Measurements from ENCODE around the gene AMOTL2.

The AMOTL2 gene

GRCh38 chr3:134365766-134366065, 8.5 kb downstream of the AMOTL2 start:
- peak; percentile 48 for DNase-seq

DNA sequence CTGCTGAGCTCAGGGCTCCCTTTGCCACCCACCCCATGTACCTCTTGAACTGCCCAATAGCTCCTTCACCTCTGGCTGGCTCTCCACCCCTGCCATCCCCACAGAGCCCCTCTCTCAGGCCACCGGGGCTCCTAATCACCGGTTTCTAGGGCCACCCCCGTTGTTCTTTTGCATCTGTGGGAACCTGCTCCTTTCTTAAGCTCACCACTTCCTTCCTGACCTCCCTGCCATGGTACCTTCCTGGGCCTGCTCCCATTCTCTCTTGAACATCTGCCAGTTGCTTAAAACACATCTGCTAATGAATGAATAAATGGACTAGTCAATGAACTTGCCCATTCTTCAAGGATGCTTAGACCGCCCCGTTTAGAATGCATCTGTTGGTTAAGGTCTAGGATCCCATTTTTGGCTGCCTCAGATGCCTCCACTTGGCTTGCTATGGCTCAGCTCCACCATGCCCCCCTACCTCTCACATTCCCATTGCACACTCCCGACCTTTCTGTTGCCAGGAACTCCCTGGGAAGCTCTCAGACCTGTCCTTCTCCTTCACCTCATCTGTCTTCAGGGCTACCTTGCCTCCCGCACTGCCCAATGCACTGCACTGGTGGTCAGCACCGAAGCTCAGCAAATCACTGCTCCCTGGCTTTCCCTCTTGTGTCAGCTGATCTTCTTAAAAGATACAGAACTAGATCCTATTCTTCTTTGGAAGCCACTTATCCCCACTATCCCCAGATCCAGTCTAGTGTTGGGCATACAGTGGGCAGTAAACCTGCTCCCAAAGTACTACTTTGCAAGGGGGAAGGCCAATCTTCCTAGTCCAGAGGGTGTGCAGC, 9.1 kb downstream of the AMOTL2 start:
- DNase-seq = peak; percentile 57

- DNase-seq = peak; percentile 67
These were observed 9.9 kb downstream of the AMOTL2 start for GRCh38 chr3:134364061-134364935.

DNA sequence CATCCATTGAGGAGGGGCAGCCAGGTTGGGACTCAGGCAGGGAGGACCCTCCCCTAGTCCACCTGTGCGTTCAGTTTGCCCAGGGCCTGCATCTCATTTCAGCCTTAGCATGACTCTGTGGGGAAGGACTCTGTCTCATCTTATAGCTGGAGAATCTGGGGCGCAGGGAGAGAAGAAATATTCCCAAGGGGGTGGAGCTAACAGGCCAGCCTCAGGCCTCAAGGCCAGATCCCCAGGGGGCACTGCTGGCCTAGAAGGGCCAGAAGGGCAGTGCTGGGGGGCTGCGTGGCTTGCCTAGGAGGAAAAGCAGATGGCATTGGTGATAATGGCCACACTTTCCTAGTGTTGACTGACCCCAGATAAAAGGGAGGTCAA, 10.9 kb downstream of the AMOTL2 start:
- peak; percentile 34 for DNase-seq

- peak; percentile 53 for DNase-seq
These were observed 11.4 kb downstream of the AMOTL2 start for GRCh38 chr3:134362670-134363380.

GRCh38 chr3:134362221-134362620, 12.0 kb downstream of the AMOTL2 start:
- DNase-seq = peak; percentile 27

DNA sequence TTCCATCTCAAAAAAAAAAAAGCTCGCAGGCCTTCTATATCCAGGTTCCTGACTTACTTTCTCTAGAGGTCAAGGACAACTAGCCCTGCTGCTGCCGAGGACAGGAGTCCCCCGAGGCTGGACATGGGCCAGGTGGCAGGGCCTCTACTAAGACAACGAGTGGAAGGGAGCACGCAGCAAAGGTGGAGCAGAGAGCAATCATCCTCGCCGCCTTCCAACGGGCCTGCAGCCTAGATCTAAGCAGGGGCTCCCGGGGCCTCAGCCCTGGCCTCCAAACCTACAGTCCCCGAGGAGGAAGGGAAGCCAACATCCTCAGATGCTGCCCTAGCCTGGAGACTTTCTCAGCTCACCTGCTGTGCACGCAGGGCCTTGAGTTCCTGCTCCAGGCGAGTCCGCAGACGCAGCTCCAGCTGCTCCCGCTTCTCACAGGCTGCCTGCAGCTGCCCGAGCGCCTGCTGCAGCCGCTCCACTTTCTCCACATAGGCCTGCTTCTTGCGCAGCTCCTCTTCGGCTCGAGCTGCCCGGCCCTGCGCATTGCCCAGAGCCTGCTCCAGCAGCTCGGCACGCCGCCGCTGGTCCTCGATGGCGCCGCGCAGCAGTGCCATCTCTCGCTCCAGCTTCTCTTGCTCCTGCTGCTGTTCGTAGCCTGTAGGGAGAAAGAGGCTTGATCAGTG, 12.9 kb downstream of the AMOTL2 start:
- DNase-seq = peak; percentile 45

- DNase-seq = peak; percentile 57
These were observed 14.2 kb downstream of the AMOTL2 start for GRCh38 chr3:134360046-134360445.

DNA sequence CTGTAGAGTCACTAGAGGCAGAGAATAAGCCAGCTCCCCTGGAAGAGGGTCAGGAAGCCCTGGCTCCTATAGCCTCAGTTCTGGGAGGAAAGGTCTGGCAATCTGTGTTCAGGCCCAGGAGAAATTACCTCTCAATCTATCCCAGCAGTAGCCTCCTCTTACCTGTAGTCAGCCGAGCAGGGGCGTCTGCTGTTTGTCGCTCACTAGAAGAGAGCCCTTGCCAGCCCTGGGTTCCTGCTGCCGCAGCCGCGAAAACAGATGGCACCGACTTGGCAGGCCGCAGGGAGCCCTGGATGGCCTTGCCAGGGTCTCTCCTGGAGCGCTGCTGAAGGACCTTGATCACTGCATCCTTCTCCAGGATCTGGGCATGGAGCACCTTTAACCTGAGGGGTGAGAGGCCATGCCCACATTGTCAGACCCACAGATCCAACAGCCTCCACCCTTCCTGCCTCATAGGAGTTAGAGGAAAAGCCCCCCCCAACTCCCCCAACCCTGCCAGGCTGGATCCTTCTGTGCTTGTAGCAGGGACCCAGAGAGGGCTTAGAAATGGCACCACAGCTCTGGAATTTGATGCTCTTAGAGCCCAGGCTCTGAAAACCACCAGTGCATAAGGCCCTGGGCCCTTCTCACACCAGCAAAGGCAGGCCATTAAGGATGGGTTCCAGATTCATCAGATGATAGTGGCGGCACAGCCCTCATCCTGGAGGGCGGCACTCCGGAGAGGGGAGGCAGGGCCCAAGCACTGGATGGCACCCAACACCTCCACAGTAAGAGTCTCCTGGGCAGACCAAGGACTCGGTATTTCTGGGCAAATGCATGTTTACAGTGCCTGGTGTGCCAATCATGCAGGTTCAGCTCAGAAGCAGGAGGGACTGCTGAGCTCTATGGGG, 14.9 kb downstream of the AMOTL2 start:
- DNase-seq = peak; percentile 49

GRCh38 chr3:134357914-134358811, 16.1 kb downstream of the AMOTL2 start:
- DNase-seq = peak; percentile 66

DNA sequence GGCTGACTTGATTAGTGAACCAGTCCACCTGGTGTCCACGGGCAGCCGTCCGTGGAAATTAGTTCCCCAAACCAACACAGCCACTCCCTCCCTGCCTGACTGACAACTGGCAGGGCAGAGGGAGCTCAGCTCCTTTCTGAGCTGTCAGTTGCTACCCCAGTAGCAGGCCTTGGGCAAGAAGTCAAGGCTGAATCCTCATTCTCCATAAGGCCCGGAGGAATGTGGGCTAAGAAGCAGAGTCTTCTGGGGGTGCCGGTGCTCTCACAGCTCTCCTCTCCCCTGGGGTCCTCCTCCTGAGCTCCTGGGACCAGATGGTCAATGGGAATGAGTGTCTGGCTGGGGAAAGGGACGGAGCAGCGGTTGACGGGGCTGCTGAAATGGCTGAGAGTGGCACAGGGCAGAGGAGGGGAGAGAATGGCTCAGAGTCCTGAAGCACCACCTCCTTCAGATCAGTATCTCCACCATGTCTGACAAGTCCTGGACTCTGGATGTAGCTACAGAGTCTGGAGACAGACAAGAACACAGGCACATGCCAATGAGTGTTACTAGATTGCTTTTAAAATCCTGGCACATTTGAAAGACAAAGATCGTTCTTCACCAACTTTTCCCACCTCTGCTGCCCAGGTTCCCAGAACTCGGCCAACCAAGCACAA, 16.9 kb downstream of the AMOTL2 start:
- DNase-seq = peak; percentile 36

- DNase-seq = peak; percentile 30
These were observed 17.7 kb downstream of the AMOTL2 start for GRCh38 chr3:134356411-134357040.

- peak; percentile 13 for DNase-seq
These were observed 18.8 kb downstream of the AMOTL2 start for GRCh38 chr3:134355416-134355815.

DNA sequence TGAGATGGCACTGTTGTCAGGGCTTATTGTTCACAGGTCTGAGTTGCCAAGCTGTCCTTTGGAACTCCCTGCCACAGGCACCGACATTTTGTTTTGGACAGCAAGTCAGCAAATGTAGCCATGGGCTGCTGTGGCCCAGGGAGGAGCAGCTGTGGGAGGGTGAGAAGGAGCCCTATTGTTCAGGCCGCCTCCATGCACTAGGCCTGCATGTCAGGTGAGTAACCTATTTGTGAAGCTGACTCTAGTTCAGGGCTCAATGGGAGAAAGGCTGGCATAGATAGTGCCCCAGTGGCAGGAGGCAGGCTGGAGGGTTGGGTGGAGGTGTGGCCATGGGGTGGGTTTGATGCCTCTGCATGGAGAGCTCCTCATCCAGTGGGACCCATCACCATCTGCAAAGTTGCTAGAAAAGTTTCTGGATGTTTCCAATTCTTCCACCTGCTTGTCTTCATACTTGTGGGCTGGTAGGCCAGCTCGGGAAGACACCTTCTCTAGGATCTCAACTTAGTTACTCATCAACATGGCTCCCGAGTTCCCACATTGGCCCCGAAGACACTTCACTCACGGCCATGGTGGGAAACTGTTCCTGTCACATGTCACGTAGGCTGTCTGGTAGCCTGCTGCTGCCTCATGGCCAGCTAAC, 19.5 kb downstream of the AMOTL2 start:
- peak; percentile 27 for DNase-seq

- DNase-seq = peak; percentile 27
These were observed 20.2 kb downstream of the AMOTL2 start for GRCh38 chr3:134353831-134354611.

DNA sequence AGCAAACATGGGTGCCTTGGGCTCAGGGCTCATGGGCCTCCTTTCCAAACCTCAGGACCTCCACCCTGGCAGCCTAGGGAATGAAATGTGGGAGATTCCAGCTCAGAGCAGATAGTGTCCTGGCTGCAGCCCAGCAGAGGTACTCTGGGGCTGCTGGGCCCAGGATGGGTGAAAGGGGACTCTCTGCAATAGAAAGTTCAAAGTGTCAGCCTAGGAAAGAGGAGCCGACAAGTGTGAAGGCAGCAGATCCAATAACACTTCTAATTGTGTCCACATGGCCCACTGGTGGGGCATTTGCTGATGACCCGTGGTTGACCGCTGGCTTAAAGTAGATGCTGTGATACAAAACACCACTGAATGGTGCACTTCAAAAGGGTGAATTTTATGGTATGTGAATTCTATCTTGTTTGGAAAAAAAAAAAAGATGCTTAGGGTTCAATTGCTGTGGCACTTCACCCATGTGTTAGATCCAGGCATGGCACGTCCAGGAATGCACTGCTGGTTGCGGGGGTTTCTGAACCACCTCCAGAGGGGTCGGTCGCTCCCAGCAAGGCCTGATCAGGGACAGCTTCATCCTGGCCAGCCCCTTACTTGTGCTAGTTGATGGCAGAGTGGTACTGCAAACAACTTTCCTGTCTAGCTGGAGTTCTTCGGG, 20.9 kb downstream of the AMOTL2 start:
- peak; percentile 56 for DNase-seq

DNA sequence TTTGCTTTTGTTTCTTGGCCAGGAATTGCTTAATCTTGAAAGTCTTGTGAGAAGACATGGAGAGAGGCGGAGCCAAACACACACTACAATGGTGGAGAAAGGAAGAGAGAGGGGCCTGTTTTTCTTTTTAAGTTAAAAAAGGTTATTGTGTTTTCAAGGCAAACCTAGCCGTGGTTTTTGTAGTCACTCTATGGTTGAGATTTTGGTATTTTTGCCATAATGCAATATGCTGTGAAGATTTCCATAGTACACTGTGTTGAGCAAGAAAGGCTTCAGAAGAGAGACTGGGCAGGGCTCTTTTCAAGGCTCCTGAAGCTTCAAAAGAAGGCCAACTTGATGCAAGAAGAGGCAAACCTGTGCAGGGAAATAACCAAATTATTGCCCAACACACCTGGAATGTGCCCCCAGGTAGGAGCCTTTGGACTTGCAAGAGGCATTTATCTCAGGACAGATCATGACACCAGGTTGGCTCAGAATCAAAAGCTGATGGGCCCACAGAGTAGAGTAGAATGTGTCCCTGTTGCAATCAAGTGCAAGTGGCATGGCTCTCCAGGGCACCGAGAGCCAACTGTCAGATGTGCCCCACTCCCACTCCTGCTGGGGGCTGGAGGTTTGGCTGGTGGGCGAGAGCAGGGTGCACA, 22.1 kb downstream of the AMOTL2 start:
- DNase-seq = peak; percentile 46
